GM18858 (cell line): Measurements from ENCODE around the gene SLC16A3.
"Not testable (repeated sequence)": the region's sequence is repeated elsewhere in the genome, so short reads cannot be mapped to it uniquely, and the experiment has no call there.

Experiments used
- ATAC-seq: cut with Tn5 transposase; IDR thresholded peaks from one replicate; pipeline ENCODE4 v1.9.1; 2021; ENCODE audit not compliant: unreplicated experiment

Gene SLC16A3

GRCh38 chr17:82203920-82204319 lies 24.9 kb upstream of the SLC16A3 start:
- ATAC-seq: no peak

DNA sequence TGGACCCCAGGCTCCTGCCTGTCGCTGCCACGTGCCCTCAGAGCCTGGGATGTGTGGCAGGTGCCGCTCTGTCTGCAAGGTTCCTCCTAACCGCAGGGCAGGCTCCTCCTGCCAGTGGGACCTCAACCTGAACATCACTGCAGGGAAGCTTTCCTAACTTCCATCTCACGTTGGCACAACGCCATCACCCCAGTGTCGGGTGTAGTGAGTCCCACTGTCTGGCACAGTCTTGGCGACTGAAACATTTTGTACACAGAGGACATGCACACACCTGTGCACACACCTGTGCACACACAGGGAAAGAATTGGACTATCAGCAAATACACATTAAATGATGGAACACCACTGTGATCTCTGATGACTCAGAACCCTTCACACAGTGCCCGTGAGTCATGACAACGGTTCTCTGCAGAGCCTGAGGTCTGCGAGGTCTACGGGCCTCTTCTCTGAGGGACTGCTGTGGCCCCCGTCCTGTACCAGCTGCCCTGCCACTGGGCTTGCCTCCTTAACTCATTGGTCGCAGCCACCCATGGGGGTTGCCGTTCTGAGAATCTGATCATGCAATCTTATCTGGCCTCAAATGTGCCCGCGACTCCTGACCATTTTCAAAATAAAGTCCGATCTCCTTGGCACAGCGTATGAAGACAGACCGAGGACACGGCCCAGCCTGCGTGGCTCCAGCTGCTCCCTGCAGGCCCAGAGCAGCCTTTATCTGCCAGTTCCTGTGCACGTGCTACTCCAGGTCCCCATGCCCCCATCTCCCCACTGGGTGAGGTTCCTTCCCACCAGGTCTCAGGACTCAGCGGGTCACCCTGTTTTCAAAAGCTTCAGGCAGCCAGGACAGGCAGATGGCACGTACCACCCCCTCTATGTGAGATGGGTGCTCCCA lies 23.8 kb upstream of the SLC16A3 start:
- no peak for ATAC-seq

DNA sequence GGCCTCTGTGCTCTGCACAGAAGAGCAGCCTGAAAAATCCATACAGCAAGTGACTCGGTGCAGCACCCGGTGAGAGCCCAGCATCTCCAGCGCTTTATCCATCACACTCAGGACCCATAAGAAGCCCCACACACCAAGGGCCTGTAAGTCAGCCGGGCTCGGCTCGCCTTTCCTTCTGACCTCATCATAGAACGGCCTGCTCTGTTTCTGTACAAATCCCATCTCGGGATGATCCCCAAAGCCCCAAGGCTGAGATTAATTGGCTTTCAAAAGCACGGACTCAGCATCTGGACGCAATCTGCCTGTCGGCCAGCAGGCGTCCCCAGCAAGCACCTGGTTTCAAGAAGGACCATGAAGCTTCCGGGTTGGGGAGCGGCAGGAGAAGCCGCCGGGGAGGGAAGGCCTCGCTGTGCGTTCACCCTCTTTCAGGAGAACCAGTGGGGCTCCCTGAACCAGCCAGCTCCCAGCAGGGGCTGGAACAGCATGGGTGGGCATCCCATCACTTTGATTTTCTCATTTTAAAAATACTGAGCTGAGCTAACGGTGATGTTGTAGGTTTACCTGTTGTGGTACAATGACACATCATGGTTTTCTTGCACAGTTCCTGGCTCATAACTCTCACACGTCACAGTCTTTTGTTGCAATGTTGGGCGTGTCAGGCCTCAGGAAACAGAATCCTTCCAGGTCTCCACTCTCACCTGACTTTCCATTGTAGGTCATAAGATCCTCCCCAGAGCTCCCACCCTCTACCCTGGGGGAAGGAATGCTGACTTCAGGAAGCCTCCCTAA lies 22.9 kb upstream of the SLC16A3 start:
- ATAC-seq: no peak

DNA sequence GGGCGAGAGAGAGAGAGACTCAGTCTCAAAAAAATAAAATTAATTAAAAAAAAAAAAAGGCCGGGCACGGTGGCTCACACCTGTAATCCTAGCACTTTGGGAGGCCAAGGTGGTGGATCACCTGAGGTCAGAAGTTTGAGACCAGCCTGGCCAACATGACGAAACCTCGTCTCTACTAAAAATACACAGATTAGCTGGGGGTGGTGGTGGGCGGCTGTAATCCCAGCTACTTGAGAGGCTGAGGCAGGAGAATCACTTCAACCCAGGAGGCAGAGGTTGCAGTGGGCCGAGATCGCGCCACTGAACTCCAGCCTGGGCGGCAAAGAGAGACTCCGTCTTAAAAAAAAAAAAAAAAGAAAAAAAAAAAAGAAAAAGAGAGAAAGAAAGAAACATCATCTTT lies 18.2 kb upstream of the SLC16A3 start:
- not testable (repeated sequence) for ATAC-seq

- ATAC-seq: peak; percentile 37
Observed at GRCh38 chr17:82212331-82213250, 16.3 kb upstream of the SLC16A3 start, which contains the start of gene CCDC57. Gene CCDC57 (minus strand): TSS chr17:82212842. CDS start chr17:82201944, 10,898 bp downstream.

- peak; percentile 5 for ATAC-seq
Observed at GRCh38 chr17:82213251-82214011, 15.4 kb upstream of the SLC16A3 start.

GRCh38 chr17:82214012-82214628 lies 14.7 kb upstream of the SLC16A3 start:
- no peak for ATAC-seq

- ATAC-seq: no peak
Observed at GRCh38 chr17:82215095-82215971, 13.5 kb upstream of the SLC16A3 start.

DNA sequence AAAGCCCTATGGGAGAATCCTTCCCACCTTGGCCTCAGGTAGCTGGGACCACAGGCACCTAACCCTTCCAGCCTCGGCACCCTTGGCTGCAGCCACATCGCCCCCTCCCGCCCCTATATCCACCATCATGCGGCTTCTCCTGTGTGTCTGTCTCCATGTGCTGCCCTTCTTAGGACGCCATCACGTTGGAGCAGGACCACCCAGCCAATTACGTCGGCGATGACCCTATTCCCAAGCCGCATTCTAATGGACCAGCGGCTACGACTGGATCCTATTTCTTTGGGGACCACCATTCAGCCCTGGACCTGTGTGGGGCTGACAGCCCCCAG lies 12.9 kb upstream of the SLC16A3 start:
- no peak for ATAC-seq

- no peak for ATAC-seq
Observed at GRCh38 chr17:82216301-82217119, 12.3 kb upstream of the SLC16A3 start.

- no peak for ATAC-seq
Observed at GRCh38 chr17:82217120-82217529, 11.7 kb upstream of the SLC16A3 start.

DNA sequence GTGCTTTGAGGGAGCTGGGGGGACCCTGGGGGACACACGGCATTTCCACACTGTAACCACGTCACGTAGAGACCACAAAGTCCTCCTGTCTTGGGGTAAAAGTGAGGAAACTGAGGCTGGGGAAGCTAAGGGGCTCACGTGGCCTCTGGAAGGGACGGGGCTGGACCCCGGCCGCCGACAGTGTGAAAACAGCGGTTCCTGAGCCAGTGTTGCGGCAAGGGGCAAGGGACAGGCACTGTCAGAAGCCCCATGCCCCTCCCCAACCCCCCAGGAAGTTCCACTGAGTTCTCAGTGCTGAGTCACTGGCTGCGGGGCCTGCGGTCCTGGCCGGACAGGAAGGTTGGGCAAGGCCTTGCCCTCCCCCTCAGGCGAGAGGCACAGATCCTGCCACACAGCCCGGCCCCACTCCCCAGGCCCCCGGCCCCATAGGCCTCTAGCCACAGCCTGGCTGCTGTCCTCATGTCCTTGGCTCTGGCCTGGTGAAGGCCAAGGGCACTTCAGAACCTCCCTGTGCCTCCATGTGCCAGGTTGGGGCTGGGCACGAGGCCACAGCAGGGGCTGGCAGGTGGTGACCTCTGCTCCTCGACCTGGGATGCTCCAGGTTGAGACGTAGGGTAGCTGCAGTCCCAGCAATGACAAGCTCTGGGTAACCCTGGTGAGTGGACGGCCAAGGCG lies 11.2 kb upstream of the SLC16A3 start:
- no peak for ATAC-seq

GRCh38 chr17:82218349-82219075 lies 10.3 kb upstream of the SLC16A3 start:
- no peak for ATAC-seq

DNA sequence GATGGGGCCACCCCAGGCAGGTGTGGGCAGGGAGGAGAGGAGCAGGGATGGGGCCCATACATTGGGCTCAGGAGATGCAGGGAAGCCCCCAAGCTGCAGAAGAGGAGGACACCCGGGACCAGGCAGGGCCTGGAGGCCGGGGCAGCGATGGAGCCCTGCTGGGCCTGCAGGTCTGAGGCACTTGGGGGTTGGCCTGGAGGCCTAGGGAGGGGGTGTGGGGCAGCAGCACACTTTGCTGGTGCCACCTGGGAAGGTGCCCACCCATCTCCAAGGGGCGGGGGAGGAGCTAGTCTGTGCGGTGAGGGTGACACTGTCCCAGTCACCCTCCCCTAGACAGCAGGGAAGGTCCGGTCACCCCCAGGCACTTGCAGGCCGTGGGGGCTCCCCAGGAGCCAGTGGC lies 9.8 kb upstream of the SLC16A3 start:
- no peak for ATAC-seq

GRCh38 chr17:82219753-82220709 lies 8.8 kb upstream of the SLC16A3 start:
- no peak for ATAC-seq
